Activated CD8-positive, alpha-beta memory T cell treated with anti-CD3 and anti-CD28 coated beads, Interleukin-2, amount 50 U/mL, for 4 hours (primary cell): ENCODE measurements around the gene NFKB1.

Source experiments
- DNase-seq: peaks from one replicate; pipeline ENCODE4 v3.0.0-alpha.2; 2020

Gene NFKB1

GRCh38 chr4:102534845-102535244 lies 33.7 kb downstream of the NFKB1 start:
- no peak for DNase-seq

- DNase-seq, result no peak
Measured at GRCh38 chr4:102535398-102536082, 34.4 kb downstream of the NFKB1 start.

GRCh38 chr4:102536768-102537167 lies 35.6 kb downstream of the NFKB1 start:
- no peak for DNase-seq

GRCh38 chr4:102537269-102537668 lies 36.1 kb downstream of the NFKB1 start:
- no peak for DNase-seq

GRCh38 chr4:102541697-102542096 lies 40.5 kb downstream of the NFKB1 start:
- no peak for DNase-seq

GRCh38 chr4:102543030-102543928 lies 42.1 kb downstream of the NFKB1 start:
- DNase-seq, result no peak

- DNase-seq, result no peak
Measured at GRCh38 chr4:102546635-102547034, 45.5 kb downstream of the NFKB1 start.

GRCh38 chr4:102547973-102548372 lies 46.8 kb downstream of the NFKB1 start:
- DNase-seq, result no peak

GRCh38 chr4:102551958-102552565 lies 50.9 kb downstream of the NFKB1 start:
- no peak for DNase-seq

- no peak for DNase-seq
Measured at GRCh38 chr4:102552781-102553180, 51.6 kb downstream of the NFKB1 start.

GRCh38 chr4:102553982-102554381 lies 52.8 kb downstream of the NFKB1 start:
- no peak for DNase-seq

- DNase-seq, result no peak
Measured at GRCh38 chr4:102554482-102554881, 53.3 kb downstream of the NFKB1 start.

GRCh38 chr4:102554992-102555391 lies 53.8 kb downstream of the NFKB1 start:
- no peak for DNase-seq

GRCh38 chr4:102557636-102558035 lies 56.5 kb downstream of the NFKB1 start:
- DNase-seq, result no peak

GRCh38 chr4:102560115-102560514 lies 59.0 kb downstream of the NFKB1 start:
- no peak for DNase-seq

- DNase-seq, result no peak
Measured at GRCh38 chr4:102560571-102561341, 59.6 kb downstream of the NFKB1 start.

GRCh38 chr4:102563000-102563399 lies 61.8 kb downstream of the NFKB1 start:
- no peak for DNase-seq

GRCh38 chr4:102564399-102565059 lies 63.4 kb downstream of the NFKB1 start:
- peak; percentile 35 for DNase-seq

- no peak for DNase-seq
Measured at GRCh38 chr4:102565696-102566095, 64.5 kb downstream of the NFKB1 start.

GRCh38 chr4:102566426-102566825 lies 65.3 kb downstream of the NFKB1 start:
- no peak for DNase-seq

GRCh38 chr4:102567427-102567826 lies 66.3 kb downstream of the NFKB1 start:
- DNase-seq, result no peak

GRCh38 chr4:102569200-102569599 lies 68.0 kb downstream of the NFKB1 start:
- DNase-seq, result no peak
